NCI-H2171 treated with DMSO at 0.1 percent for 48 hours (cell line): Measurements from ENCODE around the gene ADIRF.
"Not testable (repeated sequence)": the region's sequence is repeated elsewhere in the genome, so short reads cannot be mapped to it uniquely, and the experiment has no call there.

Source experiments
- DNase-seq: peaks from one replicate; lab custom pipeline; 2025; lab: John Stamatoyannopoulos, UW

The ADIRF gene

DNA sequence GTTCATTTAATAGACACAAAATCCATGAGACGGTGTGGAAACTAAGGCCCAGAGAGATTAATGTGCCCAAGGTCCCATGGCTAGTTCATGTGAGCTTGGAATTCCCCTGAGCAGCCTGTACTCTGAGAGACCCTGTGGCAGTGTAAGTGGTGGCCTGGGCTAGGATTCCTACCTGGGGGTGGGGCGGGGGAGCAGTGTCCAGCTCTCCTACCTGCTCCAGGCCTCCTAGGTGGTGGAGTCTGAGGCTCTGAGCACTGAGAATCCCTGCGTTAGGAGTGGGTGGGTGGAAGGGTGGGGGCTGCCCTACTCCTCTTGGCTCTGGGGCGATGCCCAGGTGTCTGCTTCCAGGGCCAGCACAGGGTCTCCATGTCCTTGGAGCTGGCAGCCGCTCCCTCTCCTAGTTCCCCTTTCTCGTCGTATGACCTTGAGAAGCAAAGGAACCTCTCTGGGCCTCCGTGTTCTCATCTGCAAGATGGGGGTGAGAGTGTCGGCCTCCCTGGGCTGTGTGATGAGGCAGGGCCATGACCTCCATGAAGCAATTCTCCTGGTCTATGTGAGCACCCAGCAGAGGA is 7.3 kb upstream of the ADIRF start:
- no peak for DNase-seq

DNA sequence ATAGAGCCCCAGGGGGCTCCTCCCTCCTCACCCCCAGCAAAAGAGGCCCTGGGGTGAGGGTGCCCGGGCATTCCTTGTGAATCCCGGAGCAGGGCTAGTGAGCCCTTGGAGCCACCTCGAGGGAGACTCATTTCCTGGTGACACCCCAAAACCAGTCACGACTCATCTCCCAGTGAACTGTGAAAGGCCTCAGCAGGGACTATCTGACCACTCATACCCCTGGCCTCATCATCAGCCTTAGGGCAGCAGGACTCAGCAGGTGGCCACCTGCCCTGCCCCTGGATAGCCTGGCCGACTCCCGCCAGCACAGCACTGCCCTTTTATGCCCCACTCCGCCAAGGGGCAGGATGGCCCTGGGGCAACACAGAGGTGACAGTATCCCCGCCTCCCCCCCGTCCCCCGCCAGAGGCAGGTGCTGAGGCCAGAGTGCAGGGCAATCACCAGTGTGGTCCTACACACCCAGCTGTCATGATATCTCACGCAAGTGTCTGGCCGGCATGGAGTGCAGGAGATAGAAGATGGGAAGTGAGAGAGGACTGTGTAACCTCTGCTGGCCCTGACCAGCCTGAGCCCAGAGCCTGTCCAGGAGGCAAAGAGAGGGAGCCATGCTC is 6.7 kb upstream of the ADIRF start:
- no peak for DNase-seq

- no peak for DNase-seq
Measured at GRCh38 chr10:86962136-86962980, 5.9 kb upstream of the ADIRF start.

DNA sequence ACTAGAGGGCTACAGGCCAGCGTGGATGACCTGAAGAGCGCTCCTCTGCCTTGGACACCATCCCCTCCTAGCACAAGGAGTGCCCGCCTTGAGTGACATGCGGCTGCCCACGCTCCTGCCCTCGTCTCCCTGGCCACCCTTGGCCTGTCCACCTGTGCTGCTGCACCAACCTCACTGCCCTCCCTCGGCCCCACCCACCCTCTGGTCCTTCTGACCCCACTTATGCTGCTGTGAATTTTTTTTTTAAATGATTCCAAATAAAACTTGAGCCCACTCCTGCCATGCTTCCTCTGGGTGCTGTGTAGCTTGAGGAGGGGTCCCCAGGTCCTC is 5.3 kb upstream of the ADIRF start:
- DNase-seq: no peak

GRCh38 chr10:86963341-86963919 is 4.9 kb upstream of the ADIRF start:
- no peak for DNase-seq

- peak; percentile 47 for DNase-seq
Measured at GRCh38 chr10:86964061-86964846, 4.0 kb upstream of the ADIRF start.

DNA sequence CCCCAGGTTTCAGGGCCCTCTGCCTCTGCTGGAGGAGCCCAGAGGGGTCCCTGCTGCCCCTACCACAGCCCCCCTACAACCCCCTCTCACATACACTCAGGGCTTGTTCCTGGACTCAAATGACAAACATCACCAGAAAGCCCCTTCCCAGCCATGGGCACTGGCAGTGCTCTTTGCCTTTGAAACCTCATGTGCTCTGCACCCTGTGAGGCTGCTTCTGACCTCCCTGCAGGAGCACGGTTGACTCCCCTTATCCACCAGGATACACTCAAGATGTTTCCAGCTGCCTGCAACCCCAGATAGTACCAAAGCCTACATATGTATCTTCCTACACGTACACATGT is 3.5 kb upstream of the ADIRF start:
- DNase-seq: no peak

GRCh38 chr10:86965986-86966654 is 2.2 kb upstream of the ADIRF start:
- no peak for DNase-seq

DNA sequence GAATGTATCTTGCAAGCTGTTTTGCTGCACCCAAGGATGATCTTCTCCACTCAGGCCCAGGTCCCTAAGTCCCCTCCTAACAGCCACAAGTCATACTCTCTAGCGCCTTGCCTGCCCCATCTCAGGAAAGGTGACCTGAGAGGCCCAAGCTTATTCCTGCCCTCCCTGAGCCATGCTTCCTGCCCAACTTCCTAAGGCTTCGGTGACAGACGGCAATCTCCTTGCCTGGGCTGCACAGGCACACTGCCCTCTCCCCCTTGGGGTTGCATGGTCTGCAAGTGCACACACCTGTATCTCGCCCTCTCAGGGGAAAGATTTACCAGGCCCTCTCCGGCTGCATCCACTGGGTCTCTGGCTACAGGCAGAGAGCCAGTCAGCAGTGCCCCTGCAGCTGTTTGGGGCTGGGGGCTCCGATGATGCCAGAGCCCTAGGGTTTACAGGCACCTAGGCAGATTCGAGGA is 771 bp upstream of the ADIRF start:
- no peak for DNase-seq

GRCh38 chr10:86968994-86969355 is 693 bp downstream of the ADIRF start:
- no peak for DNase-seq

DNA sequence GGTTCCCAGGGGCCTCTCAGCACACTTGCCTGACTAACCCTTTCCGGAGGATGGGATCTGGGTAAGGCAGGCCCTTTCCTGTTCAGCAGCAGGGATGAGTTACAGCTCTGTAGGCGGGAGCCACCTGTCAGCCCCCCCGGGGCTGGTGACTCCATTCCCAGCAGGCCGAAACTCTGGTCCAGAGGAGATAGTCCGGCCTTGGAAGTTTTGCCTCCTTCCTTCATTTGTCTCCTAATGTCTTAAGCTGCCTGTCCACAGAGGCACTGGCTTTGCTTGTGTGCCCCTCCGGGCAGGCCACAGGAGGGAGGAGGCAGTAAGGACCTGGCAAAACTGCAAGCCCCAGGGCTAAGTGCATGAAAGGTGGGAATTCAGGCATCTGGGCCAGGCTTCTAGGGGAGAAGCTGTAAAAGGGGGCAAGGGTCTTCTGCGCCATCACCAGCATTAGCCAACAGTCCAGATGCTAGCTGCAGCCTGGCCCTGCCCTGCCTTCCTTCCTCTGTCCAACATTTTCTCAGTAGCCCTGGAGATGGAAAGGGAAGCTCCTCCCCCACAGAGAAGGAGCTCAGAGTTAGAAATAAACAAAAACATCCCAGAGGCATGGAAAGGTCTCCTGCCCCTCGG is 1.2 kb downstream of the ADIRF start:
- DNase-seq: peak; percentile 48

DNA sequence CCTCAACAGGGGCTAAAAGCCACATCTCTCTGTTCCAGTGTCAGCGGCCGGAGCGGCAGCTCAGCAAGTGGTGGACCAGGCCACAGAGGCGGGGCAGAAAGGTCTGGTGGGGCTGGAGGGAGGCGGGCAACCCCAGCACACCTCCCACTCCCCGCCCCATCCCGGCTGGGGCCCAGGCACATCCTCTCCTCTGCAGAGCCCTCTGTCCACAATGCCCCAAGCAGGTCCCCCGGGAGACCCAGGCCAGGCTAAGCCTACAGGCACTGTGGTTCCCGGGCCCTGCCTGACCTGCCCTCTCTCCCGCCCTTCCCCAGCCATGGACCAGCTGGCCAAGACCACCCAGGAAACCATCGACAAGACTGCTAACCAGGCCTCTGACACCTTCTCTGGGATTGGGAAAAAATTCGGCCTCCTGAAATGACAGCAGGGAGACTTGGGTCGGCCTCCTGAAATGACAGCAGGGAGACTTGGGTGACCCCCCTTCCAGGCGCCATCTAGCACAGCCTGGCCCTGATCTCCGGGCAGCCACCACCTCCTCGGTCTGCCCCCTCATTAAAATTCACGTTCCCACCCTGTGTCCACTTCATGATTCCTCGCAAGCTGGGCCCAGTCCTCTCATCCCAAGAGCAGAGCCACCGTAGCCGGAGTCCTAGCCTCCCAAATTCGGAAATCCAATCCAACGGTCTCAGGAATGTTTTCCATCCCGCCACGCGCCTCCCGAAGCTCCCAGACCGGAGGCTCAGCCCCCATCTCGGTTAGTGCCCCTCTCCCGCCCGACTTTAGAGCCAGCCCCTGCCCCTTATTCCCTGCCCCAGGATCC is 2.1 kb downstream of the ADIRF start:
- no peak for DNase-seq

DNA sequence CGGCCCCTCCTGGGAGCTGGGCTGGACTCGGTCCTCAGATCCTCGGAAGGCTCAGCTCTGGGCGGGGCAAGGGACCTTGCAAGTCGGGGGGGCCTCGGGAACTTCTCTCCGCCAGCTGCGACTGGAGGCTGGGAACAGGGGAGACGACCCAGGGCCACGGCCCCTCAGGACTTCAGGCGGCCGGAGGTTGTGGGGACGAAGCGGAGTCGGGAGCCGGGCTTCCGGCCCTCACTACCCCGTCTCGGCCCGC is 2.6 kb downstream of the ADIRF start:
- DNase-seq: no peak

DNA sequence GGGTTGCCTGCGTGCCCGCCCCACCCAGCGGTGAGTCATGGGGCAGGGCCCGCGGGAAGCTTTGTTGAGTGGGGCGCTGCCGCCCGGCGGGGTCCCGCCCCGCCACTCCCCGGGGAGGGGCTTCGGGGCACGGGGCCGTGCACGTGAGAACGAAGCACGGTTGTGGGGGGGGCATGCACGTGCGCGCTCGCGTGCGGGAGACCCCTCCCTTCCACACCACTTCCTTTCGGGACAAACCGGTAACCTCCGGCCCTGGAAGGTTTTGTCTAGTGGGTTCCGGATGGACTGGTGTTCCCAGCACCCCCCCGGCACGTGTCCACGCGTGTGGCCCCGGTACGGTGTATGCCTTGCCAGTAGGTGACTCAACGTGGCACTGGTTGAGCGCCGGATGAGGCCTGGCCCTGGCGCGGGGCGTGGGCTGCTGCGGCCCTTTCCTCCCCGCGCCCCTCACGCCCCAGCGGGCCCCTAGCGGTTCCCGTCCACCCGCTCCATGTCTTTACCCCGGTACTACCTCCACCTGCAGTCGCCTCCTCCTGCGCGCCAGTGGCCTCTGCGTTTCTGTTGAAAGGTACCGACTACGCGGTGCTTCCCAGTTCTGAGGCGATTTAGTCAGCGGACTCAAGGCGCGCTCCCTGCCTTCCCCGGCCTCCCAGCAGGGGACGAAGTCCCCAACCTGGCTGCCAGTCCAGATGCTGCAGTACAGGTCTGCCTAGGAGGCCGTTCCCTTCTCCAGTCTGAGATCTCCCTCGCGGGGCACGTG is 3.1 kb downstream of the ADIRF start:
- peak; percentile 60 for DNase-seq

DNA sequence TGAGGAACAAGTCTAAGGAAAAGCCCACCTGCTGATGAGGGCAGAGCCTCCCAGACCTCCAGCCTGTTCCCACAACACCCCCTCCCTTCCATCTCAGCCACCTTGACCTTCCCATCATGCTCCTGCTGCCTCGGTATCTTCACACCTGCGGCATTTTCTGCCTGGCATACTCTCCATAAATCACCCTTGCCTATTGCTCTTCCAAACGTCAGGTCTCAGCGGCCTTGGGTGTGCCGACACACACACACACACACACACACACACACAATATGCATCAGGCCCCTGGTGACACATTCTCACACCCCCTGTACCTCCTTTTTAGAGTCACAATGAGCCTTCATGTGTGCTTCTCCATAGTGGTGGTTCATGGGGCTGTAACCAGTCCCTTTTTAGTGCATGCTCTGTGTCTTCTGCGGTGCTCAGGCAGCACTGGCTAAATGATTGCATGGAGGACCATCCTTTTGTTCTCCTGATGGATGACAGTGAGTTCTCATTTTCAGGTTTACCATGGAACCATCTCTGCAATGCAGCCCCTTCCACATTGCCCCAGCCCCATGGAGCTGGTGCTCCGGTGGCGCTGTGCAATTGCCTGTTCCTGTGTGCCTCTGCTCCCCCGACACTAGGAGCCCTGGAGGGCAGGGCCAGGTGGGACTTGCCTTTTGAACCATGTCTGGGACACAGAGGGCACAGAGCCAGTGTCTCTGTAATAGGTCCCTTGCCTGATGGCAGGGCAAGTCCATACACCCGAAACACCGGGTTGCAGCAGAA is 4.5 kb downstream of the ADIRF start:
- DNase-seq: no peak

GRCh38 chr10:86974484-86974883 is 6.2 kb downstream of the ADIRF start:
- no peak for DNase-seq

DNA sequence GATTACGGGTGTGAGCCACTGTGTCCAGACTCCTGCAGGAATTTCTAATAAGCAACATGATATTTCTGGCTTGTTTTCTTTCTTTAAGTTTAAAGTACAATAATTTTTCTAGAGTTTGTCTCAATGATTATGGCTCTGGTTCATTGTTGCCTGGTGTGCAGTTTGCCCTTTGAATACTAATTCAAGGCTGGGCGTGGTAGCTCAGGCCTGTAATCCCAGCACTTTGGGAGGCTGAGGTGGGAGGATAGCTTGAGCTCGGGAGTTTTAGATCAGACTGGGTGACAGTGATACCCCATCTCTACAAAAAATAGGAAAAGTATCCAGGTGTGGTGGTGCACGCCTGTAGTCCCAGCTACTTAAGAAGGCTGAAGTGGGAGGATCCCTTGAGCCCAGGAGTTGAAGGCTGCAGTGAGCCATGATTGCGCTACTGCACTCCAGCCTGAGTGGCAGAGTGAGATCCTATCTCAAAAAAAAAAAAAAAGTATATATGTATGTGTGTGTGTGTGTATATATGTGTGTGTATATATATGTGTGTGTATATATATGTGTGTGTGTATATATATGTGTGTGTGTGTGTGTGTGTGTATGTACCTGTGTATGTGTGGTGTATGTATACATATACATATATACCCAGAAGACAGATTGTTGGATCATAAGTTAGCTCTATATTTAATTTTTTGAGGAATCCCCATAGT is 8.2 kb downstream of the ADIRF start:
- DNase-seq: no peak

- DNase-seq: not testable (repeated sequence)
Measured at GRCh38 chr10:86978457-86978856, 10.2 kb downstream of the ADIRF start.
